NB4 (cell line): ENCODE data around the gene SP6.

Experiments used
- CTCF ChIP-seq: IDR thresholded peaks from one replicate; pipeline ENCODE4 v1.5.1; 2012; ENCODE audit warnings: low read depth, low read length
- POLR2A ChIP-seq: IDR thresholded peaks from 2 replicates; pipeline ENCODE4 v1.6.1; 2011; ENCODE audit warnings: mild to moderate bottlenecking; ENCODE audit not compliant: insufficient read length; ENCODE audit errors: extremely low read depth
- TF ChIP-seq, protein P1 (sequence below): IDR thresholded peaks from 2 replicates; pipeline ENCODE4 v1.6.1; 2011; ENCODE audit warnings: low read depth, low read length

- TF ChIP-seq CTCF, result no peak
- no peak for TF ChIP-seq POLR2A
- TF ChIP-seq, protein P1, sequence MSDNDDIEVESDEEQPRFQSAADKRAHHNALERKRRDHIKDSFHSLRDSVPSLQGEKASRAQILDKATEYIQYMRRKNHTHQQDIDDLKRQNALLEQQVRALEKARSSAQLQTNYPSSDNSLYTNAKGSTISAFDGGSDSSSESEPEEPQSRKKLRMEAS, result no peak
These were observed 53.2 kb downstream of the SP6 start for GRCh38 chr17:47797797-47798196.
